ENCODE results near the gene THEMIS2. TPM values are rescaled to one million over a fixed set of nuclear protein-coding genes. Genes with fewer than 3 reads are reported as not detected.

Gene THEMIS2
- polyA plus RNA-seq, 4 donors, result 2.2 to 16.8 (median 9.1) TPM

- Histone ChIP-seq H3K9me3 (ENCODE audit: control insufficient read depth in 2 of 2, insufficient read depth in 1 of 2, low read depth in 1 of 2, low read length in 1 of 2) (no peaks in the 10 kb centered on the region), H3K36me3 (ENCODE audit: control insufficient read depth in 3 of 3, insufficient read depth in 2 of 3, low read depth in 1 of 3, low read length in 3 of 3) (peaks cover 0 to 7% (median 0%) of the 10 kb centered on the region in 3 donors), H3K4me1 (ENCODE audit: control insufficient read depth in 3 of 3, insufficient read depth in 2 of 3, low read depth in 1 of 3, low read length in 2 of 3) (no peaks in the 10 kb centered on the region), H3K27ac (ENCODE audit: low read depth in 1 of 3, low read length in 2 of 3) (no peak overlapping the region), H3K4me3 (ENCODE audit: low read depth in 1 of 3, low read length in 3 of 3) (no peak overlapping the region), H3K27me3 (ENCODE audit: control insufficient read depth in 3 of 3, insufficient read depth in 3 of 3, low read length in 3 of 3) (peaks cover 0 to 3% (median 0%) of the 10 kb centered on the region in 3 donors)
- 62 to 83% (median 79%) methylated on average over 4 of the region's 4 CpGs for WGBS, 3 donors
- FAIRE-seq (no peak), DNase-seq (no peak)
Observed at GRCh38 chr1:27878039-27878438, 5.7 kb downstream of the THEMIS2 start.

- H3K4me1 ChIP-seq (ENCODE audit: control insufficient read depth in 3 of 3, insufficient read depth in 2 of 3, low read depth in 1 of 3, low read length in 2 of 3), result no peaks in the 10 kb centered on the region
- FAIRE-seq (no peak), DNase-seq (no peak)
- no peaks in the 10 kb centered on the region for H3K27me3 ChIP-seq (ENCODE audit: control insufficient read depth in 3 of 3, insufficient read depth in 3 of 3, low read length in 3 of 3)
- no peaks in the 10 kb centered on the region for H3K9me3 ChIP-seq (ENCODE audit: control insufficient read depth in 2 of 2, insufficient read depth in 1 of 2, low read depth in 1 of 2, low read length in 1 of 2)
- 69 to 80% (median 75%) methylated on average over 8 of the region's 8 CpGs for WGBS, 3 donors
- no peak overlapping the region for H3K27ac ChIP-seq (ENCODE audit: low read depth in 1 of 3, low read length in 2 of 3)
- H3K36me3 ChIP-seq (ENCODE audit: control insufficient read depth in 3 of 3, insufficient read depth in 2 of 3, low read depth in 1 of 3, low read length in 3 of 3), result peaks cover 0 to 12% (median 0%) of the 10 kb centered on the region in 3 donors
- H3K4me3 ChIP-seq (ENCODE audit: low read depth in 1 of 3, low read length in 3 of 3), result no peak overlapping the region
Observed at GRCh38 chr1:27878787-27879335, 6.5 kb downstream of the THEMIS2 start.

GRCh38 chr1:27879374-27880082 is 7.2 kb downstream of the THEMIS2 start:
- DNase-seq, result no peak
- 60 to 87% (median 73%) methylated on average over 9 to 10 of the region's 10 CpGs for WGBS, 3 donors
- H3K4me1 ChIP-seq (ENCODE audit: control insufficient read depth in 3 of 3, insufficient read depth in 2 of 3, low read depth in 1 of 3, low read length in 2 of 3), result no peaks in the 10 kb centered on the region
- no peaks in the 10 kb centered on the region for H3K27me3 ChIP-seq (ENCODE audit: control insufficient read depth in 3 of 3, insufficient read depth in 3 of 3, low read length in 3 of 3)
- H3K4me3 ChIP-seq (ENCODE audit: low read depth in 1 of 3, low read length in 3 of 3), result no peak overlapping the region
- no peak overlapping the region for H3K27ac ChIP-seq (ENCODE audit: low read depth in 1 of 3, low read length in 2 of 3)
- no peaks in the 10 kb centered on the region for H3K9me3 ChIP-seq (ENCODE audit: control insufficient read depth in 2 of 2, insufficient read depth in 1 of 2, low read depth in 1 of 2, low read length in 1 of 2)
- peaks cover 0 to 16% (median 0%) of the 10 kb centered on the region in 3 donors for H3K36me3 ChIP-seq (ENCODE audit: control insufficient read depth in 3 of 3, insufficient read depth in 2 of 3, low read depth in 1 of 3, low read length in 3 of 3)
- FAIRE-seq, result no peak

GRCh38 chr1:27882543-27882903 is 10.2 kb downstream of the THEMIS2 start:
- Histone ChIP-seq H3K27ac (ENCODE audit: low read depth in 1 of 3, low read length in 2 of 3) (peak overlapping the region in 1 of 3 donors; percentile 48), H3K9me3 (ENCODE audit: control insufficient read depth in 2 of 2, insufficient read depth in 1 of 2, low read depth in 1 of 2, low read length in 1 of 2) (no peaks in the 10 kb centered on the region), H3K36me3 (ENCODE audit: control insufficient read depth in 3 of 3, insufficient read depth in 2 of 3, low read depth in 1 of 3, low read length in 3 of 3) (peaks cover 0 to 27% (median 2%) of the 10 kb centered on the region in 3 donors), H3K27me3 (ENCODE audit: control insufficient read depth in 3 of 3, insufficient read depth in 3 of 3, low read length in 3 of 3) (no peaks in the 10 kb centered on the region), H3K4me1 (ENCODE audit: control insufficient read depth in 3 of 3, insufficient read depth in 2 of 3, low read depth in 1 of 3, low read length in 2 of 3) (no peaks in the 10 kb centered on the region), H3K4me3 (ENCODE audit: low read depth in 1 of 3, low read length in 3 of 3) (no peak overlapping the region)
- no peak for FAIRE-seq
- no peak for DNase-seq
- WGBS, 3 donors, result 87 to 93% (median 87%) methylated on average over 6 of the region's 6 CpGs

- Histone ChIP-seq H3K9me3 (ENCODE audit: control insufficient read depth in 2 of 2, insufficient read depth in 1 of 2, low read depth in 1 of 2, low read length in 1 of 2) (no peaks in the 10 kb centered on the region), H3K4me1 (ENCODE audit: control insufficient read depth in 3 of 3, insufficient read depth in 2 of 3, low read depth in 1 of 3, low read length in 2 of 3) (no peaks in the 10 kb centered on the region), H3K4me3 (ENCODE audit: low read depth in 1 of 3, low read length in 3 of 3) (no peak overlapping the region), H3K27me3 (ENCODE audit: control insufficient read depth in 3 of 3, insufficient read depth in 3 of 3, low read length in 3 of 3) (no peaks in the 10 kb centered on the region), H3K36me3 (ENCODE audit: control insufficient read depth in 3 of 3, insufficient read depth in 2 of 3, low read depth in 1 of 3, low read length in 3 of 3) (peaks cover 0 to 28% (median 2%) of the 10 kb centered on the region in 3 donors), H3K27ac (ENCODE audit: low read depth in 1 of 3, low read length in 2 of 3) (peak overlapping the region in 1 of 3 donors; percentile 74)
- FAIRE-seq (no peak), DNase-seq (no peak)
- whole genome bisulfite sequencing, 3 donors, result 87 to 94% (median 93%) methylated on average over 12 to 13 of the region's 13 CpGs
Observed at GRCh38 chr1:27883536-27883935, 11.2 kb downstream of the THEMIS2 start.

- no peak for FAIRE-seq
- Histone ChIP-seq H3K27ac (ENCODE audit: low read depth in 1 of 3, low read length in 2 of 3) (peak overlapping the region in 2 of 3 donors; percentile 25 to 74), H3K4me3 (ENCODE audit: low read depth in 1 of 3, low read length in 3 of 3) (no peak overlapping the region)
Observed at GRCh38 chr1:27884006-27884954, 11.9 kb downstream of the THEMIS2 start.

GRCh38 chr1:27885114-27885528 is 12.8 kb downstream of the THEMIS2 start:
- FAIRE-seq, result no peak
- 87 to 92% (median 88%) methylated on average over 8 of the region's 8 CpGs for WGBS, 3 donors

More at GRCh38 chr1:27884006-27884954, 11.9 kb downstream of the THEMIS2 start:
- peaks cover 0 to 32% (median 5%) of the 10 kb centered on the region in 3 donors for H3K36me3 ChIP-seq (ENCODE audit: control insufficient read depth in 3 of 3, insufficient read depth in 2 of 3, low read depth in 1 of 3, low read length in 3 of 3)
- no peaks in the 10 kb centered on the region for H3K9me3 ChIP-seq (ENCODE audit: control insufficient read depth in 2 of 2, insufficient read depth in 1 of 2, low read depth in 1 of 2, low read length in 1 of 2)
- 74 to 77% (median 77%) methylated on average over 24 of the region's 24 CpGs for WGBS, 3 donors
- H3K27me3 ChIP-seq (ENCODE audit: control insufficient read depth in 3 of 3, insufficient read depth in 3 of 3, low read length in 3 of 3), result no peaks in the 10 kb centered on the region
- no peak for DNase-seq
- H3K4me1 ChIP-seq (ENCODE audit: control insufficient read depth in 3 of 3, insufficient read depth in 2 of 3, low read depth in 1 of 3, low read length in 2 of 3), result no peaks in the 10 kb centered on the region

More at GRCh38 chr1:27885114-27885528, 12.8 kb downstream of the THEMIS2 start:
- H3K4me1 ChIP-seq (ENCODE audit: control insufficient read depth in 3 of 3, insufficient read depth in 2 of 3, low read depth in 1 of 3, low read length in 2 of 3), result no peaks in the 10 kb centered on the region
- H3K27me3 ChIP-seq (ENCODE audit: control insufficient read depth in 3 of 3, insufficient read depth in 3 of 3, low read length in 3 of 3), result no peaks in the 10 kb centered on the region
- peak overlapping the region in 2 of 3 donors; percentile 13 to 74 for H3K27ac ChIP-seq (ENCODE audit: low read depth in 1 of 3, low read length in 2 of 3)
- H3K4me3 ChIP-seq (ENCODE audit: low read depth in 1 of 3, low read length in 3 of 3), result no peak overlapping the region
- no peaks in the 10 kb centered on the region for H3K9me3 ChIP-seq (ENCODE audit: control insufficient read depth in 2 of 2, insufficient read depth in 1 of 2, low read depth in 1 of 2, low read length in 1 of 2)
- no peak for DNase-seq
- H3K36me3 ChIP-seq (ENCODE audit: control insufficient read depth in 3 of 3, insufficient read depth in 2 of 3, low read depth in 1 of 3, low read length in 3 of 3), result peaks cover 0 to 38% (median 5%) of the 10 kb centered on the region in 3 donors

Data from small intestine (tissue), 7 donors.